Left cardiac atrium (tissue), 4 donors: ENCODE results near the gene AK1. TPM values are rescaled to one million over a fixed set of nuclear protein-coding genes. Genes with fewer than 3 reads are reported as not detected.

ENCODE experiments used
- ATAC-seq, 2 donors: fragments of 200-7000 bp; cut with Tn5 transposase; one replicate each; pipeline ENCODE4 v1.9.1; 2020; ENCODE audit warnings: mild to moderate bottlenecking in 2 of 2, moderate library complexity in 2 of 2
- DNase-seq: peaks from one replicate; pipeline ENCODE4 v3.0.0-alpha.2; 2020
- intact Hi-C, 2 donors: fragments of 100-400 bp; cut with DNase I; formaldehyde crosslinking; loops; one replicate each; pipeline versions ENCODE4 v1.14.1 to v1.15.1; 2022 to 2023
- long read RNA-seq: library from polyadenylated mRNA; unstranded; transcript quantifications from one replicate; pipeline ENCODE4 v2.0.0, GENCODE V29; 2021
- total RNA-seq, 2 donors: library from RNA; stranded (reverse); fragmentation: NEBNext Ultra II Directional; extraction: Animal tissue kit (Norgen Biotek cat#: 25700); gene quantifications; one replicate each; pipeline ENCODE4 v1.2.1, GENCODE V29; 2021
- donor health status: DM: no; HTN: yes; CAD: no.
- donor health status: DM: no; HTN: yes; CAD: no; lungs with severe emphysema.
- donor health status: DM: yes; HTN: yes; CAD: no.
- donor health status: Dilated cardiomyopathy.

Gene AK1
- 100 to 1,000 TPM; 593 to 626 TPM for total RNA-seq
- long read RNA-seq, transcript AK1-203 (7 exons, 2,266 nt): major isoform, 169 of 187 reads
- long read RNA-seq, partial matches to known transcripts: 4 of 187 reads
- long read RNA-seq, other reads (novel, unspliced or antisense): 12 of 187 reads

DNA sequence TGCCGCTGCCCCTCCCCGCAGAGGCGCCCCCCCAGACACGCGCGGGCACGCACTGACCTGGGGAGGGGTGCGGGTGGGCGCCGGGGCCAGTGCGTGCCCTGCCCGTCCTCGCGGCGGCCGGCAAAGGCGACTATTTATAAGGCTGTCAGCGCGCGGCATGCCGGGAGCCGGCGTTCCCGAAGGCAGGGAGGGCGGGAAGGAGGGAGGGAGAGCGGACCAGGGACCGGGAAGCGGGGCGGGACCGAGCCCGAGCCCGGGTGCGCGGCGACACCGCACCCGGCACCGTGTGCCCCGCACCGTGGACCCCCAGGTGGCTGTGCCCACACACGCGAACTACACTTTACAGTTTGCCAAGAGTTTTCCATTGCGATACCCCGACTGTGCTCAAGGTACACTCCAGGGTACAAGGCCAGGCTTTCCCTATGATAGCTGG lies at the start of gene AK1:
Gene AK1, minus strand, starts transcription at position 110 of the 433 bp plus-strand sequence. CDS start 3,058 bp downstream, outside the sequence.
- DNase-seq (peak; percentile 88), ATAC-seq (peak; percentile 81 to 83)
- intact Hi-C loops: loop anchor here (5.0 to 10.0 kb wide), 2 partner anchors 40 to 73 kb away; partner anchors contain the start of genes FPGS (in 1 of the 2) and ST6GALNAC4 (in 1 of the 2)

- no peak for ATAC-seq
- intact Hi-C loops: no loop called here
- DNase-seq: no peak
Observed at GRCh38 chr9:127926906-127927200, 49.4 kb upstream of the AK1 start.

- intact Hi-C loops: no loop called here
- DNase-seq (no peak), ATAC-seq (no peak)
Observed at GRCh38 chr9:127925959-127926905, 48.8 kb upstream of the AK1 start.

DNA sequence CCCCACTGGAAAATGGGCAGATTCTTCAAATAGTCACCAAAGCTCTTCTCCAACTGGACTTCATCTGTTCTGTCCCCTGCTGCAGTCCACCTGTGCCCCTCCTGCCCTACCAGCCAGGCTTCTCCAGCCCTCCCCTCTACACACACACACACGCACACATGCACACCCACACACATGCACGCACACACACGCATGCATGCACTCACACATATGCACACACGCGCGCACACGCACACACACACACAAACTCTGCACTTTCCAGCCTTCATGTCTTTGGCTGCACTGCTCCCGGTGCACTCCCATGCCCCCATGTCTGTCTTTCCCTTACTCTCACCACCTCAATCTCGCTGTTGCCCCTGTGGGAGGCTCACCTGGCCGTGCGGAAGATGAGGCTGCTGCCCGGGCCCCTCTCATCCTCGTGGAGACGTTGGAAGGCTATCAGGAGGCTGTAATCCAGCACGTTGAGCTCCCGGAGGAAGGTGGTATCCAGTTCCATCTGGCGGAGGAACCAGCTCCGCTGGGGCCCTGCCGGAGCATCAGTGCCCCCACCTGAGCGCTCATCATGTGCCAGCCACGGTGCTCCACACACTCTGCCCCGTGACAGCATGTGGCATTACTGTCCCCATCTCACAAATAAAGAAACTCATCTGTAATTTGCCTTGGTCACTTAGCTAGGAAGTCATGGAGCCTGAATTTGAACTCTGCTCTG lies 47.4 kb upstream of the AK1 start:
- intact Hi-C loops: loop anchor here in 1 of 2 donors (5.0 kb wide), 2 partner anchors 188 to 333 kb away; partner anchors contain the start of gene TOR2A
- ATAC-seq (no peak), DNase-seq (no peak)

DNA sequence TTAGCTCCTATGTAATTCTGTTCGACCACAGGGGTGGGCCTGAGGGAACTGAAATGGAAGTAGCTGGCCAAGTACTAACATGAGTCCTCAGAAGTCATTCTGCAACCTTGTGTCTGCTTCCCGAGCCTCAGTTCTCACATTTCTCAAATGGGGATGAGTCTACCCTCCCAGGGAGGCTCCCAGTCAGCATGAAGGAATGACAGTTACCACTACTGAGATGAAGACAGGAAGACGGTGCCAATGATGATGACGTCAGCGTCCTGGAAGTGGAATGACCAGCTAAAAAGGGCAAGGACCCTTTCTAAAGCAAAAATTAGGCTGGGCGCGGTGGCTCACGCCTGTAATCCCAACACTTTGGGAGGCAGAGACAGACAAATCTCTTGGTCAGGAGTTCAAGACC lies 46.3 kb upstream of the AK1 start:
- DNase-seq: no peak
- intact Hi-C loops: loop anchor here in 1 of 2 donors (5.0 kb wide), 2 partner anchors 186 to 331 kb away; partner anchors contain the start of gene TOR2A
- no peak for ATAC-seq

DNA sequence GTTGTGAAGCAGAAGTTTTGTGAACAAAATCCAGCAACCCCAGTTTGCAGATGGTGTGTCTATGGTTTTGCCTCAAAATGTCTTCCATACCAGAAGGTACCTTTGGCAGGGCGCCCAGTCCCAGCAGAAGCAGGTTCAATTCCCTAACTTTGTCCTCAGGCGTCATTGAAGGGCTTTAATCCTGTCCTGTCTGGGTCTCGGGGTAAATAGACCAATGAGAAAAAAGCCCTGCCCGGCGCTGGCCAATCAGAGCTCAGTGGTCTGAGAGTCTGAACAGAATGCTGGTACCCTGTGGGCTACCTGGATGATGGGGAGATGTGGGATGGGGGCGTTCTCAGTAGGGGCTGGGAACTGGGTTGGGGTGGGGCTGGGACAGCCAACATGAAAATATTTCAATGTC lies 45.6 kb upstream of the AK1 start:
- DNase-seq: no peak
- ATAC-seq: no peak
- intact Hi-C loops: loop anchor here in 1 of 2 donors (5.0 kb wide), 2 partner anchors 186 to 331 kb away; partner anchors contain the start of gene TOR2A

GRCh38 chr9:127921557-127922120 lies 44.2 kb upstream of the AK1 start:
- intact Hi-C loops: loop anchor here (2.0 to 5.0 kb wide), 3 partner anchors 184 to 331 kb away; partner anchors contain the start of gene TOR2A (in 1 of the 2)
- ATAC-seq (peak; percentile 11 to 16), DNase-seq (peak; percentile 83)

- ATAC-seq (no peak), DNase-seq (no peak)
- intact Hi-C loops: loop anchor here (2.0 to 5.0 kb wide), 3 partner anchors 183 to 330 kb away; partner anchors contain the start of gene TOR2A (in 1 of the 2)
Observed at GRCh38 chr9:127920794-127921193, 43.3 kb upstream of the AK1 start.

- peak; percentile 94 for DNase-seq
- intact Hi-C loops: loop anchor here in 1 of 2 donors (5.0 kb wide), 2 partner anchors 42 to 182 kb away; partner anchors contain the start of genes AK1 and TOR2A
- peak; percentile 10 to 70 for ATAC-seq
Observed at GRCh38 chr9:127919253-127919815, 41.9 kb upstream of the AK1 start.

DNA sequence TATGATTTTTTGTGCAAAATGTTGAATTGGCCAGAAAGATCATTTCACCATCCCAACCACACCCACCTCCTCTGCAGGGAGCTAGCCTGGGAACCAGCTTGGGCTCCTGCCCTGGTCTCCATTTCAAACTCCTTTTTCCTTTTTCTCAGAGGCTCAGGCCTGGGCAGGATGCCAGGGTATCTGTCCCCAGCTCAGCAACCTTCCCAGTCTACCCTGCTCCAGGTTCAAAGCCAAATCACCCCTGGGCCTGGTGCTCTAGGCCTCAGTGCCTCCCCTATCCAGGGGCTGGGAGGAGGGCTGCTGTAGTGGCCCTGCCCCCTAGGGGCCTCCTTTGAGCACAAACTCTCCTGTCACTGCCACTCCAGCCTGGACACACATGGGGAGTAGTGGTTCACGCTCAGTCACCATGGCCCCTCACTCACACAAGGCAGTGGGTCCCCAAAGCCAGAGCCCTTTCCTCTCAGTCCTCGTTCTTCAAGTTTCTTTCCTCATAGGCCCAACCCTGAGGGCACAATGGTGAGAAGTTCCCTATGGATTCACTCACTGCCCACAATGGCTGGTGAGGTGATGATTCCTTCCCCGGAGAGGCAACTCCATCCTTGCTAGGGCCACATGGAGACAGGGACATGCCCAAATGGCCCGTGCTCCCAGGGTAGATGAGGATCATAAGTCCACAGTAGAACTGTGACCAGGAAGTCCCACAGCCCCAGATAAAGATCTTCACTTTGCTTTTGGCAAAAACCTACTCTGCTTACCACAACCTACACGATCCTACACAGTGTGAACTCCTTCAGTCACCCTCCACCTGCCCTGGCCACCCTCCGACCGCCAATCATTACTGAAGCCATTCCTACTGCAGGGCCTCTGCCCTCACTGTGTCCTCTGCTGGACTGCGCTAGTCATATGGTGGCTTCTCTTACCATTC lies 41.0 kb upstream of the AK1 start:
- intact Hi-C loops: loop anchor here in 1 of 2 donors (5.0 kb wide), 2 partner anchors 41 to 181 kb away; partner anchors contain the start of genes AK1 and TOR2A
- no peak for ATAC-seq
- peak; percentile 69 for DNase-seq

DNA sequence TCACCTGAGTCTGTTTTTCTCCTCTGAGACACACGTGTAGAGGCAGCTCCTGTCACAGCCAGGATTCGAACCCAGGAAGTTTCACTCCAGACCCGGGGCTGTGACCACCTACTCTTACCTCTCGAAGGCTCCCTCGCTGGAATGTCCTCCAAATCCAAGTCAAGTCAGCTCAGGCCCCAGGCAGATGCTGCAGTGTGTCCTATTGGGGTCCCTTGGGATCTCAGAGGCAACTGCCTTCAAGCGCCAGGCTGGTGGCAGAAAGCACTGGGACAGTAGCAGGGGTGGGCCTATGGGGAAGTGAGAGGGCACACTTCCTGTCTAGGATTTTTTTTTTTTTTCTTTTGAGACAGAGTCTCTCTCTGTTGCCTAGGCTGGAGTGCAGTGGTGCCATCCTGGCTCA lies 40.1 kb upstream of the AK1 start:
- DNase-seq (peak; percentile 27), ATAC-seq (no peak)
- intact Hi-C loops: loop anchor here in 1 of 2 donors (5.0 kb wide), 2 partner anchors 40 to 180 kb away; partner anchors contain the start of genes AK1 and TOR2A

GRCh38 chr9:127916720-127917581 lies 39.5 kb upstream of the AK1 start, which contains the start of gene ST6GALNAC4:
TSS of gene ST6GALNAC4 (minus strand) at chr9:127917041. CDS start at chr9:127916419, 622 bp downstream.
- ATAC-seq: peak; percentile 94
- peak; percentile 94 for DNase-seq
- intact Hi-C loops: loop anchor here in 1 of 2 donors (5.0 kb wide), 2 partner anchors 40 to 180 kb away; partner anchors contain the start of genes AK1 and TOR2A

DNA sequence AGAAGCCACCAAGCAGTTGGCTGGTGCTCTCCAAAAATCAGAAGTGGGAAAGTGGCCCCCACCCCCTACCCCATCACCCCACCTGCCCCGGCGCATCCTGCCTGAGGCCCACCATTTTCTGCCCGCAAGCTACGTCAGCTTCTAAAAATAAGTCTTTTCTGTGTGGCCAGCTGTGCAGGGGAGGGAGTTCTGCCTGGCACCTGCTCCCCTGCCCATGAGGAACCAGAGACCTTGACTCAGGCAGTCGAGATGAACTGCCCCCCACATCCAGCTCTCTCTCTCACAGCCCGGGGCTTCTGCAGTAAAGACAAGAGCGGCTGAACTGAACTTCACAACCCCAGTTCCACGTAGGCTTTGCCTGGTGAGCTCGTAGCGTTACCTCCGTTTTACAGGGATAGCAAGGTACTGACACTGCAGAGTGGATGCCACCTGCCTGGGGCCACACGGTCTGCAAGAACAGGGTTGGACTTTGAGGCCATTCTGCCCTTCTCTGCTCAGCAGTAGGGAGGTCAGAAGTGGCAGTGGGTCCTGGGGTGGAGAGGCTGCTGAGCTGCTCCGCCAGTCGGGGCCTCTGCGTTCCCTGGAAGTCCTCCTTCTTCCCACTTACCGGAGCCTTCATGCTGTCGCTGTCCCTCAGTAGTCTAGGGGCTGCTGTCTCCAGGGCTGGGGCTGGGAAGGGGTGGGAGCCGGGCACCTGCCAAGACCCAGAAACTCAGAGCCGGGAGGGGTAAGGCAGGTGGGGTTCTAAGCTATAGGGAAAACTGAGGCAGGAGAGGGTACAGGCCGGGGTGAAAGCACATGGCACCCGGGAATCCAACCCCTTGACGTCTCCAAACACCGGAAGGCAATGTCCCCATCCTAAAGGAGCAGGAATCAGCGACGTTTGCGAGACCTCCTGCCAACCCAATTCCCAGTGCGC lies 38.6 kb upstream of the AK1 start:
- intact Hi-C loops: loop anchor here in 1 of 2 donors (5.0 kb wide), 2 partner anchors 39 to 179 kb away; partner anchors contain the start of genes AK1 and TOR2A
- DNase-seq: peak; percentile 26
- ATAC-seq: peak; percentile 0 to 2

GRCh38 chr9:127915325-127915752 lies 37.9 kb upstream of the AK1 start:
- ATAC-seq (no peak), DNase-seq (peak; percentile 47)
- intact Hi-C loops: loop anchor here in 1 of 2 donors (5.0 kb wide), 2 partner anchors 38 to 178 kb away; partner anchors contain the start of genes AK1 and TOR2A

DNA sequence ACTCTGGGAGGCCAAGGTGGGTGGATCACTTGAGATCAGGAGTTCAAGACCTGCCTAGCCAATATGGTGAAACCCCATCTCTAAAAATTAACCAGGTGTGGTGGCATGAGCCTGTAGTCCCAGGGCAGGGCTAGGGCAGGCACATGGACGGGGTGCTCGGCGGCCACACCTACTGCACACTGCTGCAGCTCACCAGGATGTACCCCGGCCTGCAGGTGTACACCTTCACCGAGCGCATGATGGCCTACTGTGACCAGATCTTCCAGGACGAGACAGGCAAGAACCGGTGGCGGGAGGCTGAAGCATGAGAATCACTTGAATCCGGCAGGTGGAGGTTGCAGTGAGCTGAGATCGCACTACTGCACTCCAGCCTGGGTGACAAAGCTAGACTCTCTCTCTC lies 36.2 kb upstream of the AK1 start:
- DNase-seq: no peak

More for the DNA sequence above, 36.2 kb upstream of the AK1 start:
- no peak for ATAC-seq
- intact Hi-C loops: no loop called here
